NCI-H146 treated with DMSO at 0.1 percent for 48 hours (cell line): Measurements from ENCODE around the gene BEND6.
A peak's percentile ranks its signal among the peaks of the same experiment; 100 is the strongest.

Experiments
- DNase-seq: peaks from one replicate; lab custom pipeline; 2025; ENCODE audit not compliant: unreplicated experiment; lab: John Stamatoyannopoulos, UW

The BEND6 gene, protein sequence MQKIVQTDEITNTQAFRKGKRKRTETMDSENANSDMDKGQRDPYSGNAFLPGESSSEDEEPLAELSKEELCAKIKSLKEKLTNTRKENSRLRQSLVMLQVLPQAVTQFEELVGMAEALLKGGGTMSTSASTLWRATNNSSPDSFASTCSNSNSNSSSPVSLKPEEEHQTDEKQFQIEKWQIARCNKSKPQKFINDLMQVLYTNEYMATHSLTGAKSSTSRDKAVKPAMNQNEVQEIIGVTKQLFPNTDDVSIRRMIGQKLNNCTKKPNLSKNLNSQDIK

DNA sequence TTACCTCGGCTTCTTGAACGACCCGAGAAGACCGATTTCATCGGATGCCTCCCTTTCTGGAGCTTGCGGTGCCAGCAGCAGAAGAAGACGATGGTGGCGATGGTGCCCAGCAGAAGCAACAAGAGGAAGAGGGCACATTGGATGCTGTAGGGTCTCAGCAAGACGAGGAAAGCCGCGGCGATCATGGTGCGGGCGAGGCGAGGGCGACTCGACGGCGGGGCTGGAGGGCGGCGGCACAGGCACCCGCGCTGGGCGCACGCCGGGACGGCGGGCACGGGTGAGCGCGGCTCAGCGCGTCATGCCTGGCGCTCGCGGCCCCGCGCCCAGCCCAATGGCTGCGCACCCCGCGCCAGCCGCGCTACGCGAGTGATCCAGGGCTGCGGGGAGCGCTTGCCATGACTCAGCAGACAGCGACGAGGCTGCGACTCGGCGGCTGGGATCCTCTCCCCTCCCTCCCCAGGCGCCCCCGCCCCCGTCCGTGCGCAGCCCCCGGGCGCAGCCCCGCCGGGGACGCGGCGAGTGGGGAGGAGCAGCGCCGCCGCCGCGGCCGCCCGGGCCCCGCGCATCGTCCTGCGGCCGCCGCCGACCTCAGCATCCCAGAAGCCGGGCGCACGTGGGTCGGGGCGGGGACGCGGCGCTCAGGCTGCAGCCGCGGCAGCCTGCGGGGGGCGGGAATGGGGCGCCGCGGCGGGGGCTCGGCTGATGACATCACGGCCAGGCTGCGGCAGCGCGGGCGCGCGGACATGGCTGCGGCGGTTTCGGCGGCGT is at the start of gene BEND6:
Gene BEND6 (plus strand): TSS at position 705 of the 768 bp plus-strand sequence. CDS start 26,704 bp downstream, outside the sequence.
- peak; percentile 24 for DNase-seq

DNA sequence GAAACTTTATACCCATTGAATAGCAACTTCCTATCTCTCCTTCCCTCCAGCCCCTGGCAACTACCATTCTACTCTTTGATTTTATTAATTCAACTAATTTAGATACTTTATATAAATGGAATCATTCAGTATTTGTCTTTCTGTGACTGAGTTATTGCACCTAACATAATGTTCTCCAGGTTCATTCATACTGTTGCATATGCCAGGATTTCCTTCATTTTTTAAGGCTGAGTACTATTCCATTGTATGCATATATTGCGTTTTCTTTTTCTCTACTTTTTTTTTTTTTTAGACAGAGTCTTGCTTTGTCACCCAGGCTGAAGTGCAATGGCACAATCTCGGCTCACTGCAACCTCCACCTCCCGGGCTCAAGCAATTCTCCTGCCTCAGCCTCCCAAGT is 49.5 kb upstream of the BEND6 start:
- no peak for DNase-seq

DNA sequence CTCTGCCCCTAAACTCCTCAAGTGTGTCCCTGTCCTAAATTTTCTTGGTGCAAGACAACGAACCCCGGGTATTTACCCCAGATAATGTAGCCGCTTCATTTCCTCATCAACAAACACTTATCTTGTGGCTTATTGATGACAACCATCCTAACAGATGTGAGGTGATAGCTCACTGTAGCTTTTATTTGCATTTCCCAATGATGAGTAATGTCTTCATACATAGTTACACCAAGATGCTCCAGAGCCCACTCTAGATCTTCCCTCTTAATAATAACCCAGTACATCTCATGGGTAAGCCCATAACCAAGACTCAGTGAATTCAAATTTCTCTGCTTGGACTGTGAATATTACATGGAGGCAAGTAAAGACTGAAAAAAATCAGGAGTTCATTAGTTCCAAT is 48.2 kb upstream of the BEND6 start:
- no peak for DNase-seq

DNA sequence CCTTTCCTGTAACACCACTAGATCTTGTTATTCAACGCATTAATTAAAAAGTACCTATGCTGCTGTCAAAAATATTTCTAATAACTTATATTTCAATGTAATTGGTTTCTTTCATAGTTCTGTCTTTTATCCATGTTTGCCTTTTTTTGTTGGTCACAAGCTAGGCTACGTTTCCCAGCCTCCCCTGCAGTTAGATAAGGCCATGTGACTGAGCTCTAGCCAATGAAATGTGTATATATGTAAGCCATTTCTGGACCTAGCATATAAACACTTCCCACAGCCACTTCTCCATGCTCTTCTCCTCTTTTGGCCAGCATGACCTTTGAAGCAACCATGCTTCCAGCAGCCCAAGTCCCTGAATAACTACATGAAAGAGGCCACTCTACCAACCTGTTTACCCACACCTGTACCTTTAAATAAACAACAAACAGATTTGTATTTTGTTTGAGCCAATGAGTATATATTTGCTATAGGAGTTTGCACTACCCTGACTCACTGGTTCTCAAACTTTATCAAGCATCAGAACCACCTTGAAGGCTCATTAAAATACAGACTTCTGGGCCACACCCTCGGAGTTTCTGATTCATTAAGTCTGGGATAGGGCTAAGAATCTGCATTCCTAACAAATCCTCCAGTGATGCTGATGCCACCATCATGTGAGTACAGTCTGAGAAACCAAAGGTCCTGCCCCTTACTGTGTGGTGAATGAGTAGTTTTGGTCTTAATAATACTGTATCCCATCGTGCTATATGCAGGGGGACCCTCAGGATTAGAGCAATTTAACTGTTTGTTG is 45.6 kb upstream of the BEND6 start:
- no peak for DNase-seq

DNA sequence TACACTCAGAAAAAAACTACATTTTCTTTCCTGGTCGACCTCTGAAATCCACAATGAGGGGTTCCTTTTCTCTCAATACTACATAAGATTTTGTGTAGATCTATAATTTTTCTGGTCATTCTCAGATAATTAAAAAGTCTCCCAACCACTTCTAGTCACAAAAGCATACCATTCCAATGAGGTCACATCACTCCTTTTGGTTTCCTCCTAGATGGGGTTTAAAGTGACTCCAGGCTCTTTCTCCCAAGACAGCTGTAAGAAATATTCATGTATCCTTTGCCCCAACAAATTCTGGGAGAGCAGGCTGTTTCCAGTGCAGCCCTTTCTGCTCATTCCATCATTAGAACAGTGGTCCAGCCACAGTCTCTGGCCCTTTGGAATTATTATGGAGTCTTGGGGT is 43.1 kb upstream of the BEND6 start:
- DNase-seq, result no peak

DNA sequence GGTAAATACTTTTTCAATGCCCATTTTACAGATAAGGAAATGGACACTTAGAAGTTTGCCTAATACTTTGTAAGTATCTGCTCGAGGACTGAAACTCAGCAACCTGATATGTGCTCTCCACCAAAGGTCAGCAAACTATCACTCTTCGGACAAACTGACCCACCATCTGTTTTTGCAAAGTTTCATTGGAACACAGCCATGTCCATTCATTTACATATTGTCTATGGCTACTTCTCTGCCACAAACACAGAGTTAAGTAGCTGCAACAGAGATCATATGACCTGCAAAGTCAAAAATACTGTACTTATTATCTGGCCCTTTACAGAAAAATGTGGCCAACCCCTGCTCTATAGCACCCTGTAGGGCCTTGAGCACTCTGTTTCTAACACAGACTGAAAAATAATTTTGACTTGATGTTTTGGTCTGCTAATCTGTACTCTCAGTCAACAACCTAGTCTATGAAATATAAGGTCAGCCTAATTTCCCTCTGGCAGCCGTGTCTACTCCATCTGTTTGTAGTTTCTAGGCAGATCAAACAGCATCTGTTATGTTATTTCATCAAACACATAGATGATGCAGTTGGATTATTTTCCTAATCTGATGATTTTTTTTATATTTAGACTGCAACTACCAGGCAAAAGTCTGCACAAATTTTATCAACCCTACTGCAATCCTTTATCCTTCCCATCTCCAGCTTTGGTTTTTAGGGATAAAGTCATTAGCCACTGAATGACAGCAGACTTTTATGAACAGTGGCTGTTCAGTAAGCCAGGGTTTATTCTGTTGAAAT is 41.4 kb upstream of the BEND6 start:
- DNase-seq, result no peak

DNA sequence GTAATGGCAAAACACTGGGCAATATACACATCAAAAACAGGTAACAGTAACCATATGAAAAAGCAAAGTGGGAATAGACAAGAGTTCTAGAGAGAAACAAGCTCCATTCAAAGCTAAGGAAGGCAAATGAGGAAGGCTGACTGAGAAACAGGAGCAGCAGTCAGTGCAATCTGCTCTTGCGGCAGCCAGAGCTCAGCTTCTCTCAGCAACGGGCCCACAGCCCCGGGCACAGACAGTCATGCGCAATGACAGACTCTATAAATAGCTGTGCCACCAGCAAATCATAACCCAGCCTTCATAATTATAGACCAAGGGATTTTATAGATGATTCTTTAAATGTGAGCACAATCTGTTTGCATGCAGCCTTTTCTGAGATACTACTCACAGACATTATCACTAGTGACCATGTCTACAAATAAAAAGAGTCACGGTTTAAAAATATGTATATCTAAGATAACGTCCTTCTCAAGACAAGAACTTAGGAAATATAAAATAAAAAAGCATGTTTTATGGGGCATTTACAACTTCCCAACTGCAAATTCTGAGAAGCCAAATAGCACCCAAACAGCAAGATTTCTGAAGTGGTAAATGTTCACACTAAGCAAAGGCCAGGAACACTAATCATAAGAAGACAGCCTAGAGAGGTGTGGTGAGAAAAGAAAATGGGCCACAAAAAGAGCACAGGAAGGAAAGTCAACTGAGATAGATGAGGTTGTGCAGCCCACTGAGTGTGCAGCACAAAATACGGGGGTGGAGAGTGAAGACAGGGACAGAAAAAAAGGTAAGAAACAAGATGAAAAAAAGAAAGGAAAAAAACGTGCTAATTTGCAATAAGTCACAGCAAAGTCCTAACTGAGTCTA is 39.9 kb upstream of the BEND6 start:
- DNase-seq, result no peak

DNA sequence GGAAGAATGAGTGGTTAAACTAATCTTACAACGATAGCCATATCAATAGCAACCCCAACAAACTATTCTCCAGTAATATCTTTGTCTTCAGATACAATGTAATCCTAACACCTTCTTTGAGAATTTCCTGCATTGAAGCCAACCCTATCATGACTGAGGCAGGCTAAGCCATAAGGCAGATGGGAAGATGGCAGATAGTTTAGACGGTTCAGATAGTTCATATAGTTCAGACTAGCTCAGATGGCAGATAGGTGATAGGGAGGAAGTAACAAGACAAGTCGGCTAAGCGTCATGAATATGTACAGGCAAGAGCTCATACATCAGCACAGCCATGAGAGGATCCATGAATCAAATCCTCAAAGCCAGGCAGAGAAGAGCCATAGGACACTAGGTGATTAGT is 39.1 kb upstream of the BEND6 start:
- DNase-seq, result no peak

DNA sequence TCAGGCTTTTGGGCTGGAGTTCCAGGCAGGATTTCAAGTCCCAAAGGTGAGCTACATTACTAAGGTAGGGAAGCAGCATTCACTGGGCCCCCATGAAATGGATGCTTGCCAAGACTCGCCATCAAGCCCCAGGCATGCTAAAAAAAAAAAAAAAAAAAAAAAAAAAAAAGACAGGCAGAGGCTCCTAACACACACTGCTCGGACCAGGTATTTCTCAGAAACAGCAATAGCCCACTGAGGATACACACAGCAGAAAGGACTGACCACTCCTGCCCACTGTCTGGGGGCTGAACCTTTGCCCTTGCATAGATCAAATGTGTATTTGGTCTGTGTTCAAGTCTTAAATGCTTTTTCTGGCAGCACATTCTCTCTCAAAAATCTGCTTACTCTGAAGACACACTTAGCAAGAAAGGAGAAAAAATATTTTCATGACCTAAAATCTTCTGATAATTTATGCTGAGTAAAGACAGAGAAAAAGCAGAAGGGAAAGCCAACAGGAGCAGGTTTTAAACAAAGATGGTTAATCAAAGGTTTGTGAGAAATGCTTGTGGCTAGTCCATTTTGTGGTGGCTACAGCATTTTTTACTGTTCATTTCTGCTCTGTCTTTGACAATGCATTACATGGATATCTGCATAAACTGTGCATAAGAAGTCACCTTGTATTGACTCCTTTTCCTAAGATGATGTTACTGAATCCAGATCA is 37.9 kb upstream of the BEND6 start:
- DNase-seq, result no peak

DNA sequence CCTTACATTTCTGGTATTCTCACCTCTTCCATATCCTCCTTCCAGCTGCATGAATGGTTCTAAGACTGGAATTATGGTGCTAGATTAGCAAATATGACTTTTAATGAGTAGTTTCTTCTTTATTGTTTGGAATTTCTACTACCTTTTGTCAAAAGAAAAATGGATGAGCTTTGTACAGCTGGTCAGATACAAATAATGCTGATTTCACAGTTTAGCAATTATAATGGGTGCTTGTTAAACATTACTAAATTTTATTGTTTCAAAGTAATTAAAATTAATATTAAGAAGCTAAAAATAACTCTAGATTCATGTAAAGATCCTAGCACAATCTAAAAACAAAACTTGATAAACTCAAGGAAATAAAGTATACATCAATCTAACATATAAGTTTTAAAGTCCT is 32.3 kb upstream of the BEND6 start:
- DNase-seq, result no peak

DNA sequence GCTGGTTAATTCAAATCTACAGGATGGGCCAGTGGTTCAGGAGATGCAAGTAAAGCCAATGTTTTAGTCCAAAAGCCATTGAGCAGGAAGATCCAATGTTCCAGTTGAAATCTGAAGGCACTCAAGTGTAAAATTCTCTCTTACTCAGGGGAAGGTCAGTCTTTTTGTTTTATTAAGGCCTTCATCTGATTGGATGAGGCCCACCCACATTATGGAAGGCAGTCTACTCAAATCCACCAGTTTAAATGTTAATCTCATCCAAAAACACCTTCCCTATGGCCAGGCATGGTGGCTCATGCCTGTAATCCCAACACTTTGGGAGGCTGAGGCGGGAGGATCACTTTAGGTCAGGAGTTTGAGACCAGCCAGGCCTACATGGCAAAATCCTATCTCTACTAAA is 31.3 kb upstream of the BEND6 start:
- DNase-seq, result no peak

DNA sequence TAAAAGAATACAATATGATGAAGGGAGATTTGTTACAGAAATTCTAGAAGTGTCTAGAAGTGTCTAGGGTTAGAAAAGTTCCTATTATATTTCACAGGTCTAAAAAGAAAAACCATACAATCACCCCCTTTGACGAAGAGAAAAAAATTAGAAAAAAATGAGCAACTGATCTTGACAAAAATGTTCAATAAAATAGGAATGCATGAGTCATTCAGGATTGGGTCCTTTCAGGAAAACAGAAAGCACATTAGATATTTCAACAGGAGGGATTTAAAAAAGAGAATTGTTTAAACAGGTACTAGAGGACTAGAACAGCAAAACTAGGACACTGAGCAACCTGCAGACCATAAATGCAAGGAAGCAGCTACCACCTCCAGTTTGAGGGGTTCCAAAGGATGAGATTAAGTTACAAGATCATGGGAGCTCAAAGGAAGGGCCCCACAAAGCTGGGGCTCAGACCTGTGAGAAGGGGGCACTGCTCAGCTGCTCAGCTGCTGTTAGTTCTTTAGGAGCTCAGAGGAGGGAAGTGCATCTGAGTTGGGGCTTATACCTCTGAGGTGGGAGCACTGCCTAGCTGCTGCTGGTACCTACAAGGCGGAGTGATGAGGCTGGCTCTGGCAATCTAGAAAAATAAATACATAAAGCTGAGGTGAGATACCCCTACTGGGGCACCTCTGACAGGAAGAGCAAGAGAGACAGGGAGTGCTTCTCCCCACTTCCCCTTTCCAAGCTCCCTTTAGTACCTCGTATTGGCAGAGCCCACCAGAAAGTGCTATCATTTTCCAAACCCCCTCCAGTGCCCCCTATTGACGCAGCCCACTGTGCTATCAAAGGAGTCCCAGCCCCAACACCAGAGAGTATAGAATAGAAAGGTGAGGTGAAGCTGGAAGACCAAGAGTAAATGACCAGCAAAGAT is 27.1 kb upstream of the BEND6 start:
- DNase-seq, result no peak

DNA sequence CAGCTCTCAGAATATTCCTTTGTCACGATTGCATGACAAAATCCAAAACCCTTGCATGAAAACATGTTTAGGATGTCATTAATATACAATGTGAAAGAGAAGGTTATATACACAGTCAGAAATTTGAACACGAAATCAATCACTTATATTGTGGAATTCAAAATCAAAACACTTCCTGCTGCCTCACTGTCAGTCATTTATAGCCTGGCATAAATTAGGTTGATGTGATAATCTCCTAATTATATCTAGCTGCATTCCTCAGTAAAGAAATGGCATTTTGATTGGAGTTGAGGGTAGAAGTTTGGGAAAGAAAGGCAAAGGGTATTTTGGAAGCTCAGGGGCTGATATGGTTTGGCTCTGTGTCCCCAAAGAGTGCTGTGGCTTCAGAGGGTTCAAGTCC is 24.1 kb upstream of the BEND6 start:
- no peak for DNase-seq

DNA sequence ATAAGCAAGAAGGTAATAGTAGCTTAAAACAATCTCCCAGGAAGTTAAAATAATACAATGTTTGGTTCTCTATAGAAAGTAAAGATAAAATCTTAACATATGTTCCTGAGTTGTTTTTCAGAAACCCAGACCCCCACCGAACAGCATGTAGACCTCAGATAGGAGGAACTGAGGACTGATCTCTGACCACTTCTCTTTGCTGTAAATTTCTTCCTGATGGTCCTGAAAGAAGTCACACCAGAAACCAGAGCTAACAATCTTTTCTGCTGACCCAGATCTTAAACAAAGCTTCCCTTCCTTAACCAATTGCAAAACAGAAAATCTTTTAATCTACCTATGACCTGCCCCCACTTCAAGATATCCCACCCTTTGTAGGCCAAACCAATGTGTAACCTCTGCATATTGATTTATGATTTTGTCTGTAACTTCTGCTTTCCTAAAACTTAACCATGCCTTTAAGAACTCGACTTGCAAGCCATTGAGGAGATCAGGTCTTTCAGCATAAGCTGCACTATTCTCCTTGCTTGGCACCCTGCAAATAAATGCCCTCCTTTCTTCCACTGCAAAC is 21.9 kb upstream of the BEND6 start:
- no peak for DNase-seq

DNA sequence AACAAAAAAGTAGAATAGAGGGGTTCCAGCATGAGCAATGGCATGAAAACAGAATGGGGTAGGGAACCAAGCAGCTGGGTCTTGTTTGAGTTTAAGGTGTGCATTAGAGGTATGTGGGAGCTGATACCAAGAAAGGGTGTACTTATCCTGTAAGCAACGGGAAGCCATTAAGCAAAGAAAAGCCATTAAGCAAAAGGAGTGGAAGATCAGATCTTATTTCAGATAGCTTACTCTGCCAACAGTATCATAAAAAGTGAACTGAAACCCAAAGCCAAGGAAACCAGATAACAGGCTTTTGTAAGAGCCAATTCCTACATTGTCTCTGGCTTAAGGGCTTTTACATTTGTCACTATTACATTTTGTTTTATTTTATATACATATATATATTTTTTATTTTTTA is 21.3 kb upstream of the BEND6 start:
- DNase-seq, result no peak

DNA sequence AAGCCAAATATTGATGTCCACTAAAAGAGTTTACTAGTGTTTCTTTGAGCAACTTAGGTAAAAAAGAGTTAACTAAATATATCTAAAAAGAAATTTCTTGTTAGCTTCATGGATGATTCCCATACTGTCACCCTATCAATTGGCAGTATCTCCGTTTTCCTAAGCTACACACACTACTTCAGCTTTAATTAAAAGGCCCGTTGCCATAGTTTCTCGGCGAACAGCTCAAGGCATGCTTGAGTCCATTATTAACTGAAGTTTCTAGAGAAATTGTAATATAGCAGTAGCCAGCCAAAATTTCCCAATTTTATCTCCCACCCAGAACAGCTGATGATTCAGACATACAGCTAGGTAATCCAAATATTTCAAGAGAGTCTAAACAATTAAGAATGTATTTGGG is 20.0 kb upstream of the BEND6 start:
- no peak for DNase-seq

DNA sequence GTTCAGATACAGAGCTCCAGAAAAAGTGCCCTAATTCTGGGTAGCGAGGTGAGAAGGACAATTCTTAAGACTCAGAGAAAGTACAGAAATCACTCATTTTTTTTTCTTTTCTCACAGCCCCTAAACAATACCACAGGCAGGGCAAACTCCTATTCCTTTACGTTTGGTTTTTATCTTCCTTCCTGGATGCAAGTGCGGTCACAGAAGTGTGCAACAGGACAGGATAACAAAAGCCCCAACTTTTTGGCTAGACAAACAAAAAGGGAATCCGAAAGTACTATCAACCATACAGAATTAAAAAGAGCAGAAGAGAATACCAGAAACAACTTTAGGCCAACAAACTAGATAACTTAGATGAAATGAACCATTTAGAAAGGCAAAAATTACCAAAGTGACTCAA is 18.4 kb upstream of the BEND6 start:
- DNase-seq, result no peak

DNA sequence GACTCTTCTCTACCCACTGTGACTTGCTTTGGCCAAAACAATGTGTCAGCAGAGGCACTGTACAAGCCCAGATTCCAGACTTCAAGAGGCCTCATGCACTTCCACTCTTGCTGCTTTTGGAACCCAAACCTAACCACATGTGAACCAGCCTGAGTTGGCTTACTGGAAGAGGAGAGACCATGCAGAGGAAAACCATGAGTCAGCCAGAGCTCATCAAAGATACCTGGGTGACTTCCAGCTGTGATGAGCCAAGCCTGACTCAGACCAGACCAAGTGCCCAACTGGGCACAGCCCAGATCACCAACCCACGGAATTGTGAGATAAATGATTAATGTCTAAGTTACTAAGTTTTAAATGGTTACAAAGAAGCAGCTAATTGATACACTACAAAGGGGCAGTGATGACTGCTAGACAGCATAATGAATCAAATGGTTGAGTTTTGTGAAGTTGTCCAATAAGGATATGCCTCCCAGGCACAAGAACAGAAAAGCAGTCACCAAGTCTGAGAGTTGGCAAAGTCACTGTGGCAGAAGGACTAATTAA is 16.2 kb upstream of the BEND6 start:
- no peak for DNase-seq
